NT2/D1 (cell line): ENCODE results near the gene OSBPL6.

Experiments
- SUZ12 ChIP-seq: IDR thresholded peaks from 2 replicates; pipeline ENCODE4 v1.6.1; 2011; ENCODE audit not compliant: insufficient read length, insufficient read depth; ENCODE audit errors: extremely low read depth
- ZNF274 ChIP-seq: IDR thresholded peaks from 2 replicates; pipeline ENCODE4 v1.6.1; 2011; ENCODE audit warnings: mild to moderate bottlenecking, low read depth, low read length

GRCh38 chr2:178287652-178288344 lies 93.5 kb downstream of the OSBPL6 start:
- TF ChIP-seq ZNF274 (no peak), SUZ12 (no peak)
